Astrocyte (in vitro differentiated cells and primary cell): ENCODE results near the gene SMOC2. TPM values are rescaled to one million over a fixed set of nuclear protein-coding genes. Genes with fewer than 3 reads are reported as not detected.

ENCODE experiments used
- DNase-seq: peaks from one replicate; pipeline ENCODE4 v3.0.0-alpha.2; 2010; ENCODE audit warnings: low read depth
- FAIRE-seq: peaks from 2 replicates; lab custom pipeline; 2011; peaks lifted over from hg19 to GRCh38; lab: Jason Lieb, UNC
- H2AFZ ChIP-seq: 2 replicates; pipeline ENCODE4 v1.6.0; 2012; ENCODE audit warnings: low read depth, low read length, inconsistent platforms
- H3K27ac ChIP-seq: 2 replicates; pipeline ENCODE4 v1.5.1; 2011; ENCODE audit warnings: low read depth, low read length, inconsistent platforms
- H3K27me3 ChIP-seq: 2 replicates; pipeline ENCODE4 v1.6.0; 2011; ENCODE audit warnings: low read length, inconsistent platforms; ENCODE audit not compliant: insufficient read depth
- H3K36me3 ChIP-seq: 2 replicates; pipeline ENCODE4 v1.5.1; 2011; ENCODE audit warnings: low read length, inconsistent platforms; ENCODE audit not compliant: insufficient read depth
- H3K4me1 ChIP-seq: 2 replicates; pipeline ENCODE4 v1.5.1; 2011; ENCODE audit warnings: low read length, inconsistent platforms; ENCODE audit not compliant: insufficient read depth
- H3K4me2 ChIP-seq: 2 replicates; pipeline ENCODE4 v1.6.0; 2012; ENCODE audit warnings: low read length, inconsistent platforms
- H3K4me3 ChIP-seq: 2 replicates; pipeline ENCODE4 v1.5.1; 2011; ENCODE audit warnings: low read depth, mild to moderate bottlenecking, low read length, inconsistent platforms; ENCODE audit not compliant: insufficient read depth
- H3K79me2 ChIP-seq: 2 replicates; pipeline ENCODE4 v1.6.0; 2012; ENCODE audit warnings: mild to moderate bottlenecking, low read length, inconsistent platforms; ENCODE audit not compliant: insufficient read depth
- H3K9ac ChIP-seq: 2 replicates; pipeline ENCODE4 v1.6.0; 2012; ENCODE audit warnings: mild to moderate bottlenecking, low read length, inconsistent platforms
- H3K9me3 ChIP-seq: 2 replicates; pipeline ENCODE4 v1.5.1; 2012; ENCODE audit warnings: low read depth, mild to moderate bottlenecking, low read length, inconsistent platforms; ENCODE audit not compliant: insufficient read depth
- H4K20me1 ChIP-seq: 2 replicates; pipeline ENCODE4 v1.6.0; 2012; ENCODE audit warnings: low read length, inconsistent platforms; ENCODE audit not compliant: insufficient read depth
- H3K27ac Mint-ChIP-seq: one replicate; pipeline ENCODE4 v1.8.0; 2021; ENCODE audit warnings: mild to moderate bottlenecking, mixed read lengths; ENCODE audit not compliant: unreplicated experiment
- H3K27me3 Mint-ChIP-seq: one replicate; pipeline ENCODE4 v1.8.0; 2021; ENCODE audit warnings: low read depth, mixed read lengths; ENCODE audit not compliant: unreplicated experiment
- H3K36me3 Mint-ChIP-seq: one replicate; pipeline ENCODE4 v1.8.0; 2021; ENCODE audit warnings: low read depth, mixed read lengths; ENCODE audit not compliant: unreplicated experiment
- H3K4me1 Mint-ChIP-seq: one replicate; pipeline ENCODE4 v1.8.0; 2021; ENCODE audit warnings: low read depth, mixed read lengths; ENCODE audit not compliant: unreplicated experiment
- H3K4me3 Mint-ChIP-seq: one replicate; pipeline ENCODE4 v1.8.0; 2021; ENCODE audit warnings: mild to moderate bottlenecking, moderate library complexity, mixed read lengths; ENCODE audit not compliant: unreplicated experiment
- H3K9me3 Mint-ChIP-seq: one replicate; pipeline ENCODE4 v1.8.0; 2021; ENCODE audit warnings: mild to moderate bottlenecking, mixed read lengths; ENCODE audit not compliant: unreplicated experiment
- CTCF ChIP-seq: IDR thresholded peaks from 2 replicates; pipeline ENCODE4 v1.5.1; 2011; ENCODE audit warnings: low read depth, mild to moderate bottlenecking, inconsistent platforms, low read length, moderate library complexity; ENCODE audit not compliant: insufficient read depth
- EZH2 ChIP-seq: IDR thresholded peaks from 2 replicates; pipeline ENCODE4 v1.6.1; 2012; ENCODE audit warnings: mild to moderate bottlenecking, low read length, inconsistent platforms; ENCODE audit not compliant: insufficient read depth
- total RNA-seq: library from RNA; stranded (reverse); gene quantifications from 2 replicates; pipeline ENCODE4 v1.2.1, GENCODE V29; 2021

SMOC2 gene
- total RNA-seq, 1 donor from 2014 or later: 0.93 TPM

- Histone ChIP-seq H3K4me3 (no peak overlapping the region), H3K36me3 (no peaks in the 10 kb centered on the region), H3K27me3 (no peaks in the 10 kb centered on the region), H3K4me2 (no peak overlapping the region), H3K79me2 (no peaks in the 10 kb centered on the region), H3K27ac (no peak overlapping the region), H3K9ac (no peak overlapping the region), H2AFZ (no peak overlapping the region), H3K9me3 (no peaks in the 10 kb centered on the region), H4K20me1 (no peaks in the 10 kb centered on the region), H3K4me1 (no peaks in the 10 kb centered on the region)
- Mint-ChIP-seq H3K4me1 (peaks cover 5% of the 10 kb centered on the region), H3K4me3 (no peak overlapping the region), H3K27me3 (peaks cover 25% of the 10 kb centered on the region), H3K9me3 (no peaks in the 10 kb centered on the region), H3K27ac (no peak overlapping the region), H3K36me3 (no peaks in the 10 kb centered on the region)
- TF ChIP-seq EZH2: no peak
- no peak for TF ChIP-seq CTCF
- DNase-seq (no peak), FAIRE-seq (no peak)
These were observed 137.1 kb downstream of the SMOC2 start for GRCh38 chr6:168578036-168578435.

DNA sequence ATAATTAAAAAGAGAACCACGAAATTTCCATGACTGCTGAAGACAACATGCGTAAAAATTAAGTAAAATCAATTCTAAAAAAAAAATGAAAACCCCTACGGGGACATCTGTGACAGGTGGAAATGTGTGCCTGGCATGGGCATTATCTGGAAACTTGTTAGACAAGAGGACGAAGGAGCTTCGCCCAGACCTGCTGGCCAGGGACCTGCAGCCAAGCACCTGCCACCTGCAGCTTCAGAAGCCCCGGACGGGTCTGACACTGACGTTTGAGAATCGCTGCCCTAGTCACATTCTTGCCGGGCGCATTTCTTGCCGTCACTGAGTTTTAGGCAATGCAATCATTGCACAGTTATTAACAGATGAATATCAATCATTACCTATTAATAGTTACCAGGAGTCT, 140.3 kb downstream of the SMOC2 start:
- H3K9me3 ChIP-seq: no peaks in the 10 kb centered on the region

More for the DNA sequence above, 140.3 kb downstream of the SMOC2 start:
- Histone ChIP-seq H3K4me1 (no peaks in the 10 kb centered on the region), H3K4me2 (no peak overlapping the region), H3K4me3 (no peak overlapping the region), H3K36me3 (no peaks in the 10 kb centered on the region), H3K27ac (no peak overlapping the region), H2AFZ (no peak overlapping the region), H4K20me1 (no peaks in the 10 kb centered on the region), H3K79me2 (no peaks in the 10 kb centered on the region), H3K27me3 (no peaks in the 10 kb centered on the region), H3K9ac (no peak overlapping the region)
- Mint-ChIP-seq H3K36me3 (no peaks in the 10 kb centered on the region), H3K27me3 (peaks cover 38% of the 10 kb centered on the region), H3K4me1 (peaks cover 2% of the 10 kb centered on the region), H3K27ac (no peak overlapping the region), H3K4me3 (no peak overlapping the region), H3K9me3 (no peaks in the 10 kb centered on the region)
- DNase-seq (no peak), FAIRE-seq (no peak)
- TF ChIP-seq CTCF (no peak), EZH2 (no peak)
